ENCODE results near the gene IL1RAPL2. TPM values are rescaled to one million over a fixed set of nuclear protein-coding genes. Genes with fewer than 3 reads are reported as not detected.

IL1RAPL2 gene
- total and polyA plus RNA-seq, 2 of the 4 experiments (the other 2 are of a cell fraction), result 0.03 TPM; not detected in 1

GRCh38 chrX:105738162-105738561 is 1172.2 kb downstream of the IL1RAPL2 start:
- H3K23ac ChIP-seq (ENCODE audit: low read depth, low read length), result no peak overlapping the region
- H3K36me3 ChIP-seq (ENCODE audit: control insufficient read depth, insufficient read depth, low read length), result no peaks in the 10 kb centered on the region
- no peak overlapping the region for H3K14ac ChIP-seq (replicated peaks; ENCODE audit: low read depth, low read length)
- H2BK5ac ChIP-seq (ENCODE audit: low read depth, low read length, poor library complexity, severe bottlenecking), result no peak overlapping the region
- TF ChIP-seq MAFK (IDR thresholded peaks at IDR 0.05; ENCODE audit: low read depth, low read length) (no peak), CHD1 (IDR thresholded peaks at IDR 0.05; ENCODE audit: low read depth, low read length) (no peak), NFE2L2 (IDR thresholded peaks at IDR 0.05; ENCODE audit: low read depth, low read length) (no peak)
- no peak overlapping the region for H2AFZ ChIP-seq (replicated peaks; ENCODE audit: low read length, poor library complexity)
- CTCF ChIA-PET, result no interaction called here
- POLR2A ChIA-PET (ENCODE audit: unreplicated experiment), result no interaction called here
- H3K4me2 ChIP-seq (ENCODE audit: low read depth, low read length), result no peak overlapping the region
- H4K91ac ChIP-seq (ENCODE audit: insufficient read depth, low read depth, low read length), result no peak overlapping the region
- no peaks in the 10 kb centered on the region for H3K9me1 ChIP-seq (ENCODE audit: insufficient read depth, low read length)
- H2BK15ac ChIP-seq (ENCODE audit: low read depth, low read length), result no peak overlapping the region
- no peaks in the 10 kb centered on the region for H3K27me3 ChIP-seq (ENCODE audit: control insufficient read depth, insufficient read depth, low read length)
- dilution Hi-C loops (cut with HindIII; ENCODE audit: low sequenced_read_pairs, unreplicated experiment), result no loop called here
- H4K8ac ChIP-seq (ENCODE audit: low read depth in 2 of 2, low read length in 2 of 2), result no peak overlapping the region
- in situ Hi-C loops (cut with MboI; ENCODE audit: low sequenced_read_pairs), result no loop called here
- H3K27ac ChIP-seq (ENCODE audit: insufficient read depth, low read length), result no peak overlapping the region
- H3K4ac ChIP-seq (ENCODE audit: low read depth, low read length), result no peak overlapping the region
- no peak overlapping the region for H2AK9ac ChIP-seq (replicated peaks; ENCODE audit: low read depth, low read length, poor library complexity)
- no peaks in the 10 kb centered on the region for H4K20me1 ChIP-seq (ENCODE audit: insufficient read depth, low read length)
- intact Hi-C loops (cut with micrococcal nuclease), result no loop called here
- H3K4me3 ChIP-seq (ENCODE audit: insufficient read depth, low read depth, low read length), result no peak overlapping the region
- H2BK120ac ChIP-seq (ENCODE audit: low read depth, low read length), result no peak overlapping the region
- H3K9ac ChIP-seq (ENCODE audit: low read depth, low read length), result no peak overlapping the region
- no peak overlapping the region for H4K5ac ChIP-seq (ENCODE audit: low read depth, low read length)
- no peaks in the 10 kb centered on the region for H3K4me1 ChIP-seq (ENCODE audit: control insufficient read depth, insufficient read depth, low read length)
- H3K56ac ChIP-seq (ENCODE audit: extremely low read depth, insufficient read depth, low read length), result no peak overlapping the region
- H2BK20ac ChIP-seq (ENCODE audit: low read depth, low read length), result no peak overlapping the region
- H3K79me1 ChIP-seq (ENCODE audit: low read depth in 1 of 2, low read length in 2 of 2), result no peaks in the 10 kb centered on the region
- no peak overlapping the region for H3K18ac ChIP-seq (ENCODE audit: low read depth, low read length)
- no peak overlapping the region for H2AK5ac ChIP-seq (ENCODE audit: low read depth, low read length)
- H3K9me3 ChIP-seq (ENCODE audit: control insufficient read depth, insufficient read depth, low read length), result no peaks in the 10 kb centered on the region
- DNase-seq (no peak), ATAC-seq (ENCODE audit: low read depth) (no peak)
- BruUV-seq (replicated peaks), result no TSS peak
- no CpG with 5 or more reads among the region's 2 CpGs for WGBS, 2 experiments (ENCODE audit: extremely low coverage in 2 of 2, insufficient read length in 1 of 2)
